Measurements from ENCODE around the gene FOXI3.

The FOXI3 gene

GRCh38 chr2:88452565-88452905 is at the start of gene FOXI3:
TSS of gene FOXI3 (minus strand) at chr2:88452693. CDS start at chr2:88452535, 158 bp downstream.
- DNase-seq: no peak

- no peak for DNase-seq
Measured at GRCh38 chr2:88500691-88501090, 48.2 kb upstream of the FOXI3 start.

GRCh38 chr2:88499204-88499603 is 46.7 kb upstream of the FOXI3 start:
- no peak for DNase-seq

GRCh38 chr2:88493481-88493880 is 41.0 kb upstream of the FOXI3 start:
- DNase-seq: no peak

GRCh38 chr2:88492002-88492401 is 39.5 kb upstream of the FOXI3 start:
- no peak for DNase-seq

GRCh38 chr2:88489181-88489580 is 36.7 kb upstream of the FOXI3 start:
- DNase-seq: no peak

GRCh38 chr2:88483200-88483599 is 30.7 kb upstream of the FOXI3 start:
- no peak for DNase-seq

GRCh38 chr2:88481691-88482336 is 29.3 kb upstream of the FOXI3 start:
- DNase-seq: no peak

GRCh38 chr2:88472811-88473210 is 20.3 kb upstream of the FOXI3 start:
- DNase-seq: no peak

- no peak for DNase-seq
Measured at GRCh38 chr2:88471083-88471942, 18.8 kb upstream of the FOXI3 start.

- DNase-seq: no peak
Measured at GRCh38 chr2:88469202-88470114, 17.0 kb upstream of the FOXI3 start.

GRCh38 chr2:88464153-88464552 is 11.7 kb upstream of the FOXI3 start:
- no peak for DNase-seq

- DNase-seq: no peak
Measured at GRCh38 chr2:88458633-88459032, 6.1 kb upstream of the FOXI3 start.

- no peak for DNase-seq
Measured at GRCh38 chr2:88452980-88453582, 588 bp upstream of the FOXI3 start.

GRCh38 chr2:88451811-88452564 is 505 bp downstream of the FOXI3 start:
- DNase-seq: no peak

- no peak for DNase-seq
Measured at GRCh38 chr2:88450925-88451810, 1.3 kb downstream of the FOXI3 start.

GRCh38 chr2:88450186-88450585 is 2.3 kb downstream of the FOXI3 start:
- no peak for DNase-seq

GRCh38 chr2:88448248-88448647 is 4.2 kb downstream of the FOXI3 start:
- no peak for DNase-seq

GRCh38 chr2:88443353-88443938 is 9.0 kb downstream of the FOXI3 start:
- no peak for DNase-seq

GRCh38 chr2:88442473-88442872 is 10.0 kb downstream of the FOXI3 start:
- no peak for DNase-seq

- no peak for DNase-seq
Measured at GRCh38 chr2:88442061-88442460, 10.4 kb downstream of the FOXI3 start.

All from activated CD4-positive, alpha-beta T cell treated with anti-CD3 and anti-CD28 coated beads, Interleukin-2, amount 50 U/mL, for 4 hours (primary cell).